Neural cell (in vitro differentiated cells): ENCODE results near the gene PNMA8C. TPM values are rescaled to one million over a fixed set of nuclear protein-coding genes. Genes with fewer than 3 reads are reported as not detected.
"Not testable (repeated sequence)": the region's sequence is repeated elsewhere in the genome, so short reads cannot be mapped to it uniquely, and the experiment has no call there.

Experiments used
- H2AFZ ChIP-seq: fragments of 200-600, 300-800 bp; sonication (generic), shearing (Covaris generic); 2 replicates; pipeline ENCODE4 v1.6.0; 2014; ENCODE audit warnings: low read depth, mild to moderate bottlenecking, antibody characterized with exemption, low read length, moderate library complexity
- H3F3A ChIP-seq: fragments of 200-600 bp; shearing (Covaris generic); 2 replicates; pipeline ENCODE4 v1.6.1; 2016; ENCODE audit warnings: mild to moderate bottlenecking, moderate library complexity, mixed read lengths, antibody characterized with exemption, low read length; ENCODE audit not compliant: insufficient read depth, poor library complexity, severe bottlenecking
- H3K27ac ChIP-seq: fragments of 200-600, 300-800 bp; sonication (generic), shearing (Covaris generic); 2 replicates; pipeline ENCODE4 v1.5.1; 2014; ENCODE audit warnings: mild to moderate bottlenecking, low read length, moderate library complexity
- H3K27me3 ChIP-seq: fragments of 300-800, 200-600 bp; sonication (generic), shearing (Covaris generic); 2 replicates; pipeline ENCODE4 v1.6.0; 2014; ENCODE audit warnings: mild to moderate bottlenecking, low read depth, low read length, moderate library complexity; ENCODE audit not compliant: insufficient read depth
- H3K36me3 ChIP-seq: fragments of 300-800, 200-600 bp; sonication (generic), shearing (Covaris generic); 2 replicates; pipeline ENCODE4 v1.5.1; 2014; ENCODE audit warnings: mild to moderate bottlenecking, antibody characterized with exemption, low read length, moderate library complexity; ENCODE audit not compliant: insufficient read depth
- H3K4me2 ChIP-seq: fragments of 300-800, 200-600 bp; sonication (generic), shearing (Covaris generic); 2 replicates; pipeline ENCODE4 v1.6.0; 2014; ENCODE audit warnings: mild to moderate bottlenecking, low read length
- H3K4me3 ChIP-seq: fragments of 300-800, 200-600 bp; sonication (generic), shearing (Covaris generic); 2 replicates; pipeline ENCODE4 v1.5.1; 2014; ENCODE audit warnings: mild to moderate bottlenecking, low read length, moderate library complexity
- H3K79me2 ChIP-seq: fragments of 200-600 bp; shearing (Covaris generic); replicated peaks from 2 replicates; pipeline ENCODE4 v1.6.0; 2014; ENCODE audit warnings: mild to moderate bottlenecking, low read length, moderate library complexity; ENCODE audit not compliant: insufficient read depth
- H3K9ac ChIP-seq: fragments of 300-800, 200-600 bp; sonication (generic), shearing (Covaris generic); 2 replicates; pipeline ENCODE4 v1.6.1; 2016; ENCODE audit warnings: mild to moderate bottlenecking, low read length, mixed read lengths
- H3K9me2 ChIP-seq: fragments of 200-600 bp; shearing (Covaris generic); 2 replicates; pipeline ENCODE4 v1.6.1; 2016; ENCODE audit warnings: mild to moderate bottlenecking, low read length, mixed read lengths; ENCODE audit not compliant: insufficient read depth
- H3K9me3 ChIP-seq: fragments of 200-600, 300-800 bp; sonication (generic), shearing (Covaris generic); 2 replicates; pipeline ENCODE4 v1.6.1; 2016; ENCODE audit warnings: mild to moderate bottlenecking, mixed run types, low read length, moderate library complexity, mixed read lengths
- H4K20me1 ChIP-seq: fragments of 200-600 bp; shearing (Covaris generic); 2 replicates; pipeline ENCODE4 v1.6.1; 2016; ENCODE audit warnings: mild to moderate bottlenecking, mixed run types; ENCODE audit not compliant: insufficient read depth
- EP300 ChIP-seq: fragments of 450-650 bp; conservative IDR thresholded peaks from 2 replicates; pipeline ENCODE4 v1.6.1; 2014; ENCODE audit warnings: antibody characterized with exemption, mild to moderate bottlenecking, moderate library complexity; ENCODE audit not compliant: poor library complexity, severe bottlenecking
- EZH2 ChIP-seq: fragments of 200-600, 300-800 bp; shearing (Covaris generic), sonication (generic); IDR thresholded peaks from 2 replicates; pipeline ENCODE4 v1.6.1; 2014; ENCODE audit warnings: antibody characterized with exemption, low read length, borderline replicate concordance, mild to moderate bottlenecking; ENCODE audit not compliant: insufficient read depth, poor library complexity, severe bottlenecking
- MXI1 ChIP-seq: fragments of 450-650 bp; conservative IDR thresholded peaks from 2 replicates; pipeline ENCODE4 v1.6.1; 2014; ENCODE audit warnings: antibody characterized with exemption, mild to moderate bottlenecking; ENCODE audit not compliant: poor library complexity, severe bottlenecking
- POLR2AphosphoS5 ChIP-seq: IDR thresholded peaks from 2 replicates; pipeline ENCODE4 v1.6.1; 2012
- RAD21 ChIP-seq: fragments of 450-650 bp; conservative IDR thresholded peaks from 2 replicates; pipeline ENCODE4 v1.6.1; 2014; ENCODE audit warnings: antibody characterized with exemption, mild to moderate bottlenecking, moderate library complexity
- SMC3 ChIP-seq: fragments of 450-650 bp; conservative IDR thresholded peaks from 2 replicates; pipeline ENCODE4 v1.6.1; 2014; ENCODE audit warnings: antibody characterized with exemption, mild to moderate bottlenecking, moderate library complexity; ENCODE audit not compliant: poor library complexity
- TAF1 ChIP-seq: IDR thresholded peaks from 2 replicates; pipeline ENCODE4 v1.6.1; 2012; ENCODE audit warnings: low read depth
- polyA plus RNA-seq: library from polyadenylated mRNA; depleted of rRNA; stranded (reverse); fragments of >200 nt; gene quantifications from 2 replicates; pipeline ENCODE4 v1.2.3, GENCODE V29; 2014
- TF ChIP-seq, protein P1 (sequence below): IDR thresholded peaks from 2 replicates; pipeline ENCODE4 v1.6.1; 2012; ENCODE audit warnings: borderline replicate concordance
- TF ChIP-seq, protein P2 (sequence below): fragments of 450-650 bp; IDR thresholded peaks from 2 replicates; pipeline ENCODE4 v1.5.1; 2014; ENCODE audit warnings: antibody characterized with exemption, mild to moderate bottlenecking, moderate library complexity; ENCODE audit not compliant: poor library complexity, severe bottlenecking

The PNMA8C gene
- polyA plus RNA-seq, 1 donor from 2014 or later = 17.2 TPM

DNA sequence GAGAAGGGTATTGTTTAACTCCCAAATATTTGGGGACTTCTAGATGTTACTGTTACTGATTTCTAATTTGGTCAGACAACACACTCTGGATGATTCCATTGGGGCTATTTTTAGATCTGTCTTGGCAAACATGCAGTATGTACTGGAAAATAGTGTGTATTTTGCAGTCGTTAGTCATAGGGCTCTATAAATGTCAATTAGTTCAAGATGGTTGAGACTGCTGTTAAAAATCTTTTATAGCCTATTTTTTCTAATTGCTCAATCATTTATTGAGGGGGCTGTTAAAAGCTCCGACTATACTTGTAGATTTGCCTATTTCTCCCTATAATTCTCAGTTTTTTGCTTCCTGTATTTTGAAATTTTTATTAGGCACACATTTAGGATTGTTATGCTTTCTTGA, 50.5 kb downstream of the PNMA8C start:
- Histone ChIP-seq H3K36me3 (no peaks in the 10 kb centered on the region), H2AFZ (no peak overlapping the region), H3F3A (no peaks in the 10 kb centered on the region), H3K79me2 (peaks cover 3% of the 10 kb centered on the region), H3K9ac (no peak overlapping the region), H4K20me1 (no peaks in the 10 kb centered on the region), H3K27me3 (no peaks in the 10 kb centered on the region), H3K4me3 (no peak overlapping the region), H3K9me2 (no peaks in the 10 kb centered on the region), H3K27ac (no peak overlapping the region), H3K4me2 (no peak overlapping the region), H3K9me3 (no peaks in the 10 kb centered on the region)
- TF ChIP-seq EZH2 = no peak
- TF ChIP-seq POLR2AphosphoS5 = no peak
- no peak for TF ChIP-seq TAF1
- TF ChIP-seq EP300 = no peak
- TF ChIP-seq, protein P1, sequence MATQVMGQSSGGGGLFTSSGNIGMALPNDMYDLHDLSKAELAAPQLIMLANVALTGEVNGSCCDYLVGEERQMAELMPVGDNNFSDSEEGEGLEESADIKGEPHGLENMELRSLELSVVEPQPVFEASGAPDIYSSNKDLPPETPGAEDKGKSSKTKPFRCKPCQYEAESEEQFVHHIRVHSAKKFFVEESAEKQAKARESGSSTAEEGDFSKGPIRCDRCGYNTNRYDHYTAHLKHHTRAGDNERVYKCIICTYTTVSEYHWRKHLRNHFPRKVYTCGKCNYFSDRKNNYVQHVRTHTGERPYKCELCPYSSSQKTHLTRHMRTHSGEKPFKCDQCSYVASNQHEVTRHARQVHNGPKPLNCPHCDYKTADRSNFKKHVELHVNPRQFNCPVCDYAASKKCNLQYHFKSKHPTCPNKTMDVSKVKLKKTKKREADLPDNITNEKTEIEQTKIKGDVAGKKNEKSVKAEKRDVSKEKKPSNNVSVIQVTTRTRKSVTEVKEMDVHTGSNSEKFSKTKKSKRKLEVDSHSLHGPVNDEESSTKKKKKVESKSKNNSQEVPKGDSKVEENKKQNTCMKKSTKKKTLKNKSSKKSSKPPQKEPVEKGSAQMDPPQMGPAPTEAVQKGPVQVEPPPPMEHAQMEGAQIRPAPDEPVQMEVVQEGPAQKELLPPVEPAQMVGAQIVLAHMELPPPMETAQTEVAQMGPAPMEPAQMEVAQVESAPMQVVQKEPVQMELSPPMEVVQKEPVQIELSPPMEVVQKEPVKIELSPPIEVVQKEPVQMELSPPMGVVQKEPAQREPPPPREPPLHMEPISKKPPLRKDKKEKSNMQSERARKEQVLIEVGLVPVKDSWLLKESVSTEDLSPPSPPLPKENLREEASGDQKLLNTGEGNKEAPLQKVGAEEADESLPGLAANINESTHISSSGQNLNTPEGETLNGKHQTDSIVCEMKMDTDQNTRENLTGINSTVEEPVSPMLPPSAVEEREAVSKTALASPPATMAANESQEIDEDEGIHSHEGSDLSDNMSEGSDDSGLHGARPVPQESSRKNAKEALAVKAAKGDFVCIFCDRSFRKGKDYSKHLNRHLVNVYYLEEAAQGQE = no peak
- TF ChIP-seq, protein P2, sequence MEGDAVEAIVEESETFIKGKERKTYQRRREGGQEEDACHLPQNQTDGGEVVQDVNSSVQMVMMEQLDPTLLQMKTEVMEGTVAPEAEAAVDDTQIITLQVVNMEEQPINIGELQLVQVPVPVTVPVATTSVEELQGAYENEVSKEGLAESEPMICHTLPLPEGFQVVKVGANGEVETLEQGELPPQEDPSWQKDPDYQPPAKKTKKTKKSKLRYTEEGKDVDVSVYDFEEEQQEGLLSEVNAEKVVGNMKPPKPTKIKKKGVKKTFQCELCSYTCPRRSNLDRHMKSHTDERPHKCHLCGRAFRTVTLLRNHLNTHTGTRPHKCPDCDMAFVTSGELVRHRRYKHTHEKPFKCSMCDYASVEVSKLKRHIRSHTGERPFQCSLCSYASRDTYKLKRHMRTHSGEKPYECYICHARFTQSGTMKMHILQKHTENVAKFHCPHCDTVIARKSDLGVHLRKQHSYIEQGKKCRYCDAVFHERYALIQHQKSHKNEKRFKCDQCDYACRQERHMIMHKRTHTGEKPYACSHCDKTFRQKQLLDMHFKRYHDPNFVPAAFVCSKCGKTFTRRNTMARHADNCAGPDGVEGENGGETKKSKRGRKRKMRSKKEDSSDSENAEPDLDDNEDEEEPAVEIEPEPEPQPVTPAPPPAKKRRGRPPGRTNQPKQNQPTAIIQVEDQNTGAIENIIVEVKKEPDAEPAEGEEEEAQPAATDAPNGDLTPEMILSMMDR = no peak
- no peak for TF ChIP-seq RAD21
- no peak for TF ChIP-seq SMC3

GRCh38 chr19:46376241-46377153, 52.2 kb downstream of the PNMA8C start:
- no peak for TF ChIP-seq MXI1
- no peak for TF ChIP-seq EZH2
- TF ChIP-seq, protein P2 = no peak
- no peak for TF ChIP-seq EP300
- no peak for TF ChIP-seq POLR2AphosphoS5
- TF ChIP-seq, protein P1 = no peak
- no peak for TF ChIP-seq RAD21
- no peaks in the 10 kb centered on the region for H3K27me3 ChIP-seq
- H3K4me3 ChIP-seq = no peak overlapping the region
- no peaks in the 10 kb centered on the region for H3K9me3 ChIP-seq
- H4K20me1 ChIP-seq = no peaks in the 10 kb centered on the region
- no peaks in the 10 kb centered on the region for H3K36me3 ChIP-seq
- no peak overlapping the region for H3K9ac ChIP-seq
- peaks cover 3% of the 10 kb centered on the region for H3K79me2 ChIP-seq
- H3K4me2 ChIP-seq = no peak overlapping the region
- no peaks in the 10 kb centered on the region for H3K9me2 ChIP-seq
- no peaks in the 10 kb centered on the region for H3F3A ChIP-seq
- H2AFZ ChIP-seq = no peak overlapping the region
- H3K27ac ChIP-seq = no peak overlapping the region

GRCh38 chr19:46375476-46376067, 53.2 kb downstream of the PNMA8C start:
- H3K4me3 ChIP-seq, H3K36me3 ChIP-seq, H3K9me2 ChIP-seq, H2AFZ ChIP-seq, H3K27me3 ChIP-seq, H3K79me2 ChIP-seq, H3K9me3 ChIP-seq, H3K9ac ChIP-seq, H3K27ac ChIP-seq, H4K20me1 ChIP-seq, H3K4me2 ChIP-seq, H3F3A ChIP-seq: not testable (repeated sequence)
